Loucy (cell line): ENCODE results near the gene NDUFA8.

Experiments used
- H2AFZ ChIP-seq: fragments of 200-600 bp; sonication (generic); 2 replicates; pipeline ENCODE4 v1.6.0; 2016; ENCODE audit warnings: antibody characterized with exemption, mild to moderate bottlenecking, low read length, moderate library complexity
- H3F3A ChIP-seq: fragments of 200-600 bp; 2 replicates; pipeline ENCODE4 v1.6.0; 2016; ENCODE audit warnings: antibody characterized with exemption, low read depth, mild to moderate bottlenecking
- H3K27me3 ChIP-seq: fragments of 200-600 bp; sonication (generic); 2 replicates; pipeline ENCODE4 v1.6.1; 2014; ENCODE audit warnings: low read length, mild to moderate bottlenecking; ENCODE audit not compliant: insufficient read depth, poor library complexity, severe bottlenecking
- H3K36me3 ChIP-seq: fragments of 200-600 bp; sonication (generic); 2 replicates; pipeline ENCODE4 v1.6.1; 2016; ENCODE audit warnings: low read length; ENCODE audit not compliant: insufficient read depth
- H3K4me1 ChIP-seq: fragments of 200-600 bp; sonication (generic); 2 replicates; pipeline ENCODE4 v1.5.1; 2014; ENCODE audit warnings: low read length, mild to moderate bottlenecking; ENCODE audit not compliant: insufficient read depth, poor library complexity, severe bottlenecking
- H3K4me2 ChIP-seq: fragments of 200-600 bp; sonication (generic); 2 replicates; pipeline ENCODE4 v1.6.0; 2014; ENCODE audit warnings: antibody characterized with exemption, low read length, low read depth, mild to moderate bottlenecking; ENCODE audit not compliant: poor library complexity, severe bottlenecking
- H3K4me3 ChIP-seq: fragments of 200-600 bp; sonication (generic); 2 replicates; pipeline ENCODE4 v1.5.1; 2014; ENCODE audit warnings: low read length, mild to moderate bottlenecking, mixed read lengths; ENCODE audit not compliant: poor library complexity, severe bottlenecking
- H3K79me2 ChIP-seq: fragments of 200-600 bp; sonication (generic); 2 replicates; pipeline ENCODE4 v1.6.1; 2014; ENCODE audit warnings: low read length; ENCODE audit not compliant: insufficient read depth
- H3K9ac ChIP-seq: fragments of 200-600 bp; sonication (generic); 2 replicates; pipeline ENCODE4 v1.6.0; 2014; ENCODE audit warnings: mild to moderate bottlenecking, low read depth, low read length, moderate library complexity; ENCODE audit not compliant: poor library complexity, severe bottlenecking
- H3K9me2 ChIP-seq: fragments of 200-600 bp; sonication (generic); replicated peaks from 2 replicates; pipeline ENCODE4 v1.6.1; 2016; ENCODE audit warnings: low read depth, low read length, mixed read lengths
- H3K9me3 ChIP-seq: fragments of 200-600 bp; sonication (generic); 2 replicates; pipeline ENCODE4 v1.6.1; 2014; ENCODE audit warnings: mild to moderate bottlenecking, antibody characterized with exemption, low read length, low read depth; ENCODE audit not compliant: insufficient read depth
- H4K20me1 ChIP-seq: fragments of 200-600 bp; sonication (generic); 2 replicates; pipeline ENCODE4 v1.6.0; 2014; ENCODE audit warnings: antibody characterized with exemption, low read length, mild to moderate bottlenecking; ENCODE audit not compliant: insufficient read depth, poor library complexity, severe bottlenecking
- CTCF ChIP-seq: fragments of 200-600 bp; sonication (generic); conservative IDR thresholded peaks from 2 replicates; pipeline ENCODE4 v1.5.1; 2014; ENCODE audit warnings: mild to moderate bottlenecking, antibody characterized with exemption, low read length
- EZH2phosphoT487 ChIP-seq: fragments of 200-600 bp; IDR thresholded peaks from 2 replicates; pipeline ENCODE4 v1.6.1; 2018; ENCODE audit warnings: antibody characterized with exemption, mild to moderate bottlenecking, moderate library complexity, borderline replicate concordance

The NDUFA8 gene

GRCh38 chr9:122193651-122194050 lies 34.1 kb upstream of the NDUFA8 start:
- no peaks in the 10 kb centered on the region for H3K79me2 ChIP-seq
- H3K9ac ChIP-seq: no peak overlapping the region
- H3F3A ChIP-seq: no peaks in the 10 kb centered on the region
- H3K36me3 ChIP-seq: no peaks in the 10 kb centered on the region
- H3K9me2 ChIP-seq: no peaks in the 10 kb centered on the region
- H3K4me3 ChIP-seq: no peak overlapping the region
- H3K27me3 ChIP-seq: no peaks in the 10 kb centered on the region
- no peak overlapping the region for H3K4me2 ChIP-seq
- no peak overlapping the region for H2AFZ ChIP-seq
- H3K9me3 ChIP-seq: no peaks in the 10 kb centered on the region
- no peaks in the 10 kb centered on the region for H3K4me1 ChIP-seq
- TF ChIP-seq EZH2phosphoT487 (no peak), CTCF (no peak)
- H4K20me1 ChIP-seq: no peaks in the 10 kb centered on the region

GRCh38 chr9:122192914-122193525 lies 33.4 kb upstream of the NDUFA8 start:
- H3K9me2 ChIP-seq: no peaks in the 10 kb centered on the region
- no peaks in the 10 kb centered on the region for H3K36me3 ChIP-seq
- H3K79me2 ChIP-seq: no peaks in the 10 kb centered on the region
- no peak overlapping the region for H3K4me3 ChIP-seq
- TF ChIP-seq CTCF: no peak
- no peak for TF ChIP-seq EZH2phosphoT487
- no peaks in the 10 kb centered on the region for H3K4me1 ChIP-seq
- no peaks in the 10 kb centered on the region for H3K9me3 ChIP-seq
- no peaks in the 10 kb centered on the region for H4K20me1 ChIP-seq
- H3K4me2 ChIP-seq: no peak overlapping the region
- H2AFZ ChIP-seq: no peak overlapping the region; the same call in 1 of the 2 replicates
- no peak overlapping the region for H3K9ac ChIP-seq
- H3K27me3 ChIP-seq: no peaks in the 10 kb centered on the region
- no peaks in the 10 kb centered on the region for H3F3A ChIP-seq

- H3K4me2 ChIP-seq: no peak overlapping the region
- no peaks in the 10 kb centered on the region for H3K36me3 ChIP-seq
- TF ChIP-seq CTCF (no peak), EZH2phosphoT487 (no peak)
Measured at GRCh38 chr9:122192261-122192875, 32.8 kb upstream of the NDUFA8 start.

More at GRCh38 chr9:122192261-122192875, 32.8 kb upstream of the NDUFA8 start:
- H3K9ac ChIP-seq: no peak overlapping the region
- H3K9me2 ChIP-seq: no peaks in the 10 kb centered on the region
- peak overlapping the region; percentile 31; the same call in 1 of the 2 replicates for H2AFZ ChIP-seq
- H4K20me1 ChIP-seq: no peaks in the 10 kb centered on the region
- no peaks in the 10 kb centered on the region for H3K27me3 ChIP-seq
- H3K79me2 ChIP-seq: no peaks in the 10 kb centered on the region
- H3K9me3 ChIP-seq: no peaks in the 10 kb centered on the region
- H3K4me3 ChIP-seq: no peak overlapping the region
- no peaks in the 10 kb centered on the region for H3F3A ChIP-seq
- no peaks in the 10 kb centered on the region for H3K4me1 ChIP-seq
